Fibroblast of lung (primary cell): ENCODE measurements around the gene AQP2. TPM values are rescaled to one million over a fixed set of nuclear protein-coding genes. Genes with fewer than 3 reads are reported as not detected.
A peak's percentile ranks its signal among the peaks of the same experiment; 100 is the strongest.

Experiments
- DNase-seq, 2 donors: peaks; one replicate each; pipeline versions ENCODE4 v3.0.0 to v3.0.0-alpha.2; 2010; ENCODE audit warnings: low read depth in 2 of 2
- H2AFZ ChIP-seq: 2 replicates; pipeline ENCODE4 v1.5.1; 2012; ENCODE audit warnings: low read length, control low read depth, inconsistent platforms
- H3K27ac ChIP-seq: 2 replicates; pipeline ENCODE4 v1.5.1; 2011; ENCODE audit warnings: low read length, control low read depth; ENCODE audit not compliant: insufficient read depth
- H3K27me3 ChIP-seq: 2 replicates; pipeline ENCODE4 v1.5.1; 2011; ENCODE audit warnings: mild to moderate bottlenecking, low read length; ENCODE audit not compliant: control insufficient read depth, insufficient read depth
- H3K36me3 ChIP-seq: 2 replicates; pipeline ENCODE4 v1.5.1; 2011; ENCODE audit warnings: low read length; ENCODE audit not compliant: control insufficient read depth, insufficient read depth
- H3K4me1 ChIP-seq: 2 replicates; pipeline ENCODE4 v1.5.1; 2011; ENCODE audit warnings: low read length; ENCODE audit not compliant: control insufficient read depth, insufficient read depth; ENCODE audit errors: extremely low read depth
- H3K4me2 ChIP-seq: 2 replicates; pipeline ENCODE4 v1.5.1; 2011; ENCODE audit warnings: low read length, control low read depth; ENCODE audit not compliant: insufficient read depth; ENCODE audit errors: extremely low read depth
- H3K4me3 ChIP-seq, 4 experiments: fragments of 200-600 bp in 1 of 4; sonication (generic) in 1 of 4; replicated peaks in 1 of 4; 2 replicates each; pipeline ENCODE4 v1.5.1; 2011 to 2016; ENCODE audit warnings: low read length in 4 of 4, low read depth in 3 of 4, mild to moderate bottlenecking in 3 of 4, control low read depth in 2 of 4, inconsistent platforms in 1 of 4, mixed read lengths in 1 of 4; ENCODE audit not compliant: insufficient read depth in 1 of 4; ENCODE audit errors: control extremely low read depth in 1 of 4
- H3K79me2 ChIP-seq: 2 replicates; pipeline ENCODE4 v1.5.1; 2012; ENCODE audit warnings: mild to moderate bottlenecking, low read length, inconsistent platforms; ENCODE audit not compliant: control insufficient read depth, insufficient read depth
- H3K9ac ChIP-seq: 2 replicates; pipeline ENCODE4 v1.5.1; 2011; ENCODE audit warnings: mild to moderate bottlenecking, low read length, control low read depth; ENCODE audit not compliant: insufficient read depth
- H3K9me3 ChIP-seq: 2 replicates; pipeline ENCODE4 v1.5.1; 2012; ENCODE audit warnings: low read depth, low read length; ENCODE audit not compliant: control insufficient read depth, insufficient read depth
- H4K20me1 ChIP-seq: 2 replicates; pipeline ENCODE4 v1.5.1; 2011; ENCODE audit warnings: low read length; ENCODE audit not compliant: control insufficient read depth, insufficient read depth; ENCODE audit errors: extremely low read depth
- EZH2 ChIP-seq: IDR thresholded peaks from 2 replicates; pipeline ENCODE4 v1.5.1; 2012; ENCODE audit warnings: low read length, control low read depth, mild to moderate bottlenecking; ENCODE audit errors: missing control alignments
- polyA plus RNA-seq, 2 donors: library from polyadenylated mRNA; depleted of rRNA in 1 of 2; stranded (reverse) in 1 of 2; unstranded in 1 of 2; fragments of >200 nt; gene quantifications; 2 replicates each; pipeline ENCODE4 v1.2.1, GENCODE V29; 2011 to 2012; ENCODE audit warnings: missing spikeins in 1 of 2
- total RNA-seq: library from RNA; depleted of rRNA; stranded (reverse); fragments of >200 nt; gene quantifications from 2 replicates; pipeline ENCODE4 v1.2.1, GENCODE V29; 2014
- TF ChIP-seq, protein P1 (sequence below), 2 donors: IDR thresholded peaks in 1 of 2; conservative IDR thresholded peaks in 1 of 2; 1 replicate in 1 of 2; 2 replicates in 1 of 2; pipeline ENCODE4 v1.5.1; 2011 to 2012; ENCODE audit warnings: low read length in 2 of 2, control low read depth in 1 of 2, inconsistent platforms in 1 of 2, low read depth in 1 of 2, mild to moderate bottlenecking in 1 of 2

AQP2 gene
- total and polyA plus RNA-seq, 2 donors (not counting 1 experiment from before 2014, with no cell fraction given): not detected

DNA sequence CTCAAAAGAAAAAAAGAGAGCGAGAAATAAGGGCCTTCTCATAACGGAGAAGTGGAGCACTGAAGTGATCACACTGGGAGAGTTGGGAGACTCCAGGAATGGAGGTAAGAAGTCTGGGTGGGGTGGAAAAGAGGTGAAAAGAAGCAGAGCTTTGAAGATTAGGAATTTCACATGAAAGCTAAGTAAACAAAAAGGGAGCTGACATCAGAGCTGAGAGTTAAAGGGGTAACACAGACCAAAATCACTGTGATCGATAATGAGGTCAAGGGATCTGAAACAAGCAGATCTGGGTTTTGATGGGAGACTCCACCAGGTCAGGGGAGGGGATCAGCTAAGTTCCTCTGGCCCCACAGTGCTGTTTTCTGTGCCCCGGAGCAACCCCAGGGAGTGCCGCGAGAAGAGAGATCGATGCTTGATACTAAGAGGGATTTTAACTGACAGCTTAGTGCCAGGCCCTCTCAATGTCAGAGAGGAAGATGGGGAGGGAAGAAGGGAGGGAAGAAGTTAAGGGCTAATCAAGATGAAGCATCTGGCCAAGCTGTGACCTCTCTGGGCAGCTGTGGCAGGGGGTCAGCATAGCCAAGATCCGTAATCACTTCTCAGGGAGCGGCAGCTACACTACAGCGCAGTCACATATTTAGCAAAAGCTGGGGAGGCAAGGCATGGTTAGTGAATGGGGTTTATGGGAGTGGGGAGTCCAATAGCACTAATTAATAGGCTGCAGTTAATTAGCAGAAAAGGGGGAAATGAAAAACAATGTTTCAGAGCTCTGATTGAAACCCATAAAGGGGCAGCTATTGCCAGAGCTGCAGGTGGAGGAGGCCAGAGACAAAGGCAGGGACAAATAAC lies 30.2 kb downstream of the AQP2 start:
- TF ChIP-seq, protein P1, sequence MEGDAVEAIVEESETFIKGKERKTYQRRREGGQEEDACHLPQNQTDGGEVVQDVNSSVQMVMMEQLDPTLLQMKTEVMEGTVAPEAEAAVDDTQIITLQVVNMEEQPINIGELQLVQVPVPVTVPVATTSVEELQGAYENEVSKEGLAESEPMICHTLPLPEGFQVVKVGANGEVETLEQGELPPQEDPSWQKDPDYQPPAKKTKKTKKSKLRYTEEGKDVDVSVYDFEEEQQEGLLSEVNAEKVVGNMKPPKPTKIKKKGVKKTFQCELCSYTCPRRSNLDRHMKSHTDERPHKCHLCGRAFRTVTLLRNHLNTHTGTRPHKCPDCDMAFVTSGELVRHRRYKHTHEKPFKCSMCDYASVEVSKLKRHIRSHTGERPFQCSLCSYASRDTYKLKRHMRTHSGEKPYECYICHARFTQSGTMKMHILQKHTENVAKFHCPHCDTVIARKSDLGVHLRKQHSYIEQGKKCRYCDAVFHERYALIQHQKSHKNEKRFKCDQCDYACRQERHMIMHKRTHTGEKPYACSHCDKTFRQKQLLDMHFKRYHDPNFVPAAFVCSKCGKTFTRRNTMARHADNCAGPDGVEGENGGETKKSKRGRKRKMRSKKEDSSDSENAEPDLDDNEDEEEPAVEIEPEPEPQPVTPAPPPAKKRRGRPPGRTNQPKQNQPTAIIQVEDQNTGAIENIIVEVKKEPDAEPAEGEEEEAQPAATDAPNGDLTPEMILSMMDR (conservative IDR thresholded peaks at IDR 0.05 in 1 of 2, IDR thresholded peaks at IDR 0.05 in 1 of 2; ENCODE audit: low read depth in 1 of 2, low read length in 2 of 2): no peak
- TF ChIP-seq EZH2: no peak
- H3K9ac ChIP-seq: no peak overlapping the region
- H3K4me2 ChIP-seq: no peak overlapping the region
- no peaks in the 10 kb centered on the region for H4K20me1 ChIP-seq
- no peaks in the 10 kb centered on the region for H3K79me2 ChIP-seq
- H3K27me3 ChIP-seq: no peaks in the 10 kb centered on the region
- DNase-seq: no peak
- H3K27ac ChIP-seq: no peak overlapping the region
- H3K4me3 ChIP-seq: no peak overlapping the region
- no peaks in the 10 kb centered on the region for H3K9me3 ChIP-seq
- peaks cover 11% of the 10 kb centered on the region for H3K4me1 ChIP-seq
- no peaks in the 10 kb centered on the region for H3K36me3 ChIP-seq
- H2AFZ ChIP-seq: no peak overlapping the region

DNA sequence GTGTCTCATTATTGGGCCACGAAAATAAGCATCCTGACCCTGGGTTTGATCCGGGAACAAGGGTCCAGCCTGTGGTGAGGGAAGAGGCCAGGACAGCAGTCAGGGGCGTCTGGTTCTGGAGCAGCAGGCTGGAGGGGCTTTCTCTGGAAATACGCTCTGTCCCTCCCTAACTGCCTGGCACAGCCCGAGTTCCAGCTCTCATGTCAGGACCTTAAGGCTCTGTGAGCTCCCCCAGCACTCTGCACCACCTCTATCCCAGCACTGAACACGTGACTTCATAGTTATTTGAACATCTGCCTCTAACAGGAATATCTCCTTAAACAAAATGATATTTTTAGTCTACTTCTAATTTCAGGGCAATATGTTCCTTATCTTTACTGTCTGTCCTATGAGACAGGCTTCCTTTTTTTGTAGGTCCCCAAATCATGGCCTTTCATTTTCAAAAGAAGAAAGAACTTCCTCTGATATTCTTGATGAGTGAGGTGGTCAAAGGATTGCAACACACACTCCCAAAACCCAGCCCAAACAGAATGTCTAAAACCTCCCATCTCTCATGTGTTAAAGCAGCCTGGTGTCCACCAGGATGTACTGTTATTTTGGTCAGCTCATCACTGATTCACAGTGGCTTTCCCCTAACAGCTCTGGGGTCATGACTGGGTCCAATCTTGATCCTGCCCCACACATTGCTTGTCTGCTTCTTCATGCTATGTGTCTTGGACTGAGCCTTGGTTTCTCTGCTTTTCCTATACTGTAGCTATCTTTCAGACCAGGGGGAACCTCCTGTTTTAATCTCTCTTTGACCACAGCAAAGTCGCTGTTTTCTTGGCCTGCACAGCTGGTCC lies 31.9 kb downstream of the AQP2 start:
- H2AFZ ChIP-seq: peak overlapping the region; percentile 39
- H3K79me2 ChIP-seq: no peaks in the 10 kb centered on the region
- no peaks in the 10 kb centered on the region for H3K27me3 ChIP-seq
- no peaks in the 10 kb centered on the region for H4K20me1 ChIP-seq
- no peak overlapping the region for H3K9ac ChIP-seq
- H3K9me3 ChIP-seq: no peaks in the 10 kb centered on the region
- TF ChIP-seq, protein P1 (conservative IDR thresholded peaks at IDR 0.05 in 1 of 2, IDR thresholded peaks at IDR 0.05 in 1 of 2; ENCODE audit: low read depth in 1 of 2, low read length in 2 of 2): no peak
- TF ChIP-seq EZH2: no peak
- H3K4me3 ChIP-seq: no peak overlapping the region
- no peak overlapping the region for H3K27ac ChIP-seq
- no peak for DNase-seq
- H3K4me2 ChIP-seq: peak overlapping the region; percentile 8
- peaks cover 11% of the 10 kb centered on the region for H3K4me1 ChIP-seq
- H3K36me3 ChIP-seq: no peaks in the 10 kb centered on the region

DNA sequence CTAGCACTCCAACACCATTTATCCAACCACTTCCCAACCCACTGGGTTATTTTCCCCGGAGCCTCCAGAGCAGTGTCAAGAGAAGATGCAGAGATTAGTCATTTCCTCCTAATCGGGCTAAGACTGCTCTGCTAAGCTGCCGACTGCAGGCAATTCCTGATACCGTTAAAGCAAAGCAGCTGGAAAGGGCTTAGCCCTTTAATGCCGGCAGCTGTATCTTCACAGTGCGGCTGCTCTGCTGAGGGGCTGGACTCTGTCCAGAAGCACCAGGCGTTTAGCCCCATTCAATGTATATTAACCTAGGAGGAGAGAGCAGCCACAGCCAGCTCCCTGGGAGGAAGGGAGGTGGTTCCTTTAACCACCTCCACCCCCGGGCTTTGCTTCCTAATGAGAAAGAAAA lies 33.4 kb downstream of the AQP2 start:
- Histone ChIP-seq H3K27me3 (no peaks in the 10 kb centered on the region), H3K9ac (no peak overlapping the region), H2AFZ (peak overlapping the region; percentile 56), H3K4me1 (peaks cover 11% of the 10 kb centered on the region), H3K36me3 (no peaks in the 10 kb centered on the region), H3K79me2 (no peaks in the 10 kb centered on the region), H3K4me3 (peak overlapping the region in 1 of 4 experiments; percentile 22), H3K27ac (peak overlapping the region; percentile 6), H3K4me2 (no peak overlapping the region), H3K9me3 (no peaks in the 10 kb centered on the region), H4K20me1 (no peaks in the 10 kb centered on the region)
- TF ChIP-seq, protein P1 (conservative IDR thresholded peaks at IDR 0.05 in 1 of 2, IDR thresholded peaks at IDR 0.05 in 1 of 2; ENCODE audit: low read depth in 1 of 2, low read length in 2 of 2): no peak
- TF ChIP-seq EZH2: no peak
- DNase-seq: peak; percentile 85 to 87
